ENCODE data around the gene GPHN.

- TF ChIP-seq CTCF (IDR thresholded peaks at IDR 0.05) (no peak), POLR2A (IDR thresholded peaks at IDR 0.05; ENCODE audit: low read length) (no peak), ELK1 (IDR thresholded peaks at IDR 0.05; ENCODE audit: low read depth, low read length) (no peak), TFCP2L1 (CRISPR knock-in tag; IDR thresholded peaks at IDR 0.05) (no peak)
These were observed 231.9 kb downstream of the GPHN start for GRCh38 chr14:66739826-66740225.

Data from A549 (cell line).